Vagina (tissue), 2 donors: ENCODE measurements around the gene ARHGEF16.

Experiments
- POLR2A ChIP-seq, 2 donors: fragments of 450-650 bp; IDR thresholded peaks; one replicate each; pipeline ENCODE4 v1.6.1; 2017; ENCODE audit warnings: antibody characterized with exemption in 2 of 2, mild to moderate bottlenecking in 2 of 2, moderate library complexity in 2 of 2
- TF ChIP-seq, protein P1 (sequence below), 3 experiments: fragments of 450-650 bp in 2 of 3; fragments of 200-600 bp in 1 of 3; sonication (generic) in 1 of 3; IDR thresholded peaks; one replicate each; pipeline ENCODE4 v1.5.1; 2017 to 2019; ENCODE audit warnings: antibody characterized with exemption in 3 of 3, mild to moderate bottlenecking in 2 of 3, moderate library complexity in 2 of 3

DNA sequence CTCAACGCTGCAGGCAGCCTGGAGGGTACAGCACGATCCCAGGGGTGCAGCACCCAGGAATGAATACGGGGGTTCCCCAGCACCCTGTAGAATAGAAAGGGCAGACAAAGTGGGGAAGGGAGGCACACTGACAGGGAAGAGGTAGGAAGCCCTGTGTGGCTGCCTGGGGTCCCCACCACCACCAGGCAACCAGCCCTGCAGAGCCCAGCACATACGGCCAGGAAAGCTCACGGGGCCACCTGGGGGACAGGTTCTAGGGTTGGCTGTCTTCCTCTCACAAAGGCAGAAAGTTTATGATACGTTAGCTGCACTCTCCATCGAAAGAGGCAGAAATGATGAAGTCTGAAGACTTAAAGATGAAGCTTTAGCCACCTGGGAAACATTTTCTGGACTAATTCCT, 52.5 kb downstream of the ARHGEF16 start:
- no peak for TF ChIP-seq POLR2A (IDR thresholded peaks at IDR 0.05)
- TF ChIP-seq, protein P1, sequence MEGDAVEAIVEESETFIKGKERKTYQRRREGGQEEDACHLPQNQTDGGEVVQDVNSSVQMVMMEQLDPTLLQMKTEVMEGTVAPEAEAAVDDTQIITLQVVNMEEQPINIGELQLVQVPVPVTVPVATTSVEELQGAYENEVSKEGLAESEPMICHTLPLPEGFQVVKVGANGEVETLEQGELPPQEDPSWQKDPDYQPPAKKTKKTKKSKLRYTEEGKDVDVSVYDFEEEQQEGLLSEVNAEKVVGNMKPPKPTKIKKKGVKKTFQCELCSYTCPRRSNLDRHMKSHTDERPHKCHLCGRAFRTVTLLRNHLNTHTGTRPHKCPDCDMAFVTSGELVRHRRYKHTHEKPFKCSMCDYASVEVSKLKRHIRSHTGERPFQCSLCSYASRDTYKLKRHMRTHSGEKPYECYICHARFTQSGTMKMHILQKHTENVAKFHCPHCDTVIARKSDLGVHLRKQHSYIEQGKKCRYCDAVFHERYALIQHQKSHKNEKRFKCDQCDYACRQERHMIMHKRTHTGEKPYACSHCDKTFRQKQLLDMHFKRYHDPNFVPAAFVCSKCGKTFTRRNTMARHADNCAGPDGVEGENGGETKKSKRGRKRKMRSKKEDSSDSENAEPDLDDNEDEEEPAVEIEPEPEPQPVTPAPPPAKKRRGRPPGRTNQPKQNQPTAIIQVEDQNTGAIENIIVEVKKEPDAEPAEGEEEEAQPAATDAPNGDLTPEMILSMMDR (IDR thresholded peaks at IDR 0.05) = no peak
